Psoas muscle (tissue), 8 donors: ENCODE data around the gene TM7SF3. TPM values are rescaled to one million over a fixed set of nuclear protein-coding genes. Genes with fewer than 3 reads are reported as not detected.

ENCODE experiments used
- ATAC-seq, 4 donors: fragments of 200-7000 bp; cut with Tn5 transposase; one replicate each; pipeline ENCODE4 v1.9.1; 2020; ENCODE audit warnings: moderate library complexity in 3 of 4, mild to moderate bottlenecking in 2 of 4
- DNase-seq, 2 donors: peaks; one replicate each; pipeline ENCODE4 v3.0.0-alpha.2; 2020
- H3K27ac ChIP-seq: fragments of 200-600 bp; one replicate; pipeline ENCODE4 v1.8.0; 2022
- H3K27me3 ChIP-seq, 3 donors: fragments of 200-600 bp in 1 of 3; one replicate each; pipeline versions ENCODE4 v1.6.1 to v1.8.0; 2013 to 2022; ENCODE audit warnings: low read length in 2 of 3, mild to moderate bottlenecking in 2 of 3, moderate library complexity in 1 of 3; ENCODE audit not compliant: insufficient read depth in 3 of 3
- H3K36me3 ChIP-seq, 2 donors: fragments of 200-600 bp in 1 of 2; one replicate each; pipeline versions ENCODE4 v1.6.1 to v1.8.0; 2013 to 2022; ENCODE audit warnings: low read depth in 1 of 2, mild to moderate bottlenecking in 1 of 2, moderate library complexity in 1 of 2; ENCODE audit not compliant: insufficient read depth in 1 of 2
- H3K4me1 ChIP-seq: fragments of 200-600 bp; one replicate; pipeline ENCODE4 v1.8.0; 2022
- H3K4me3 ChIP-seq: fragments of 200-600 bp; one replicate; pipeline ENCODE4 v1.8.0; 2022; ENCODE audit warnings: mild to moderate bottlenecking
- H3K9me3 ChIP-seq: fragments of 200-600 bp; one replicate; pipeline ENCODE4 v1.8.0; 2022
- CTCF ChIP-seq: fragments of 200-600 bp; IDR thresholded peaks from one replicate; pipeline ENCODE4 v1.8.0; 2022; ENCODE audit warnings: antibody characterized with exemption
- WGBS, 3 donors: extraction: QIAGEN DNeasy Blood & Tissue Kit; methylation state at CpG; one replicate each; pipeline versions ENCODE4 v1.1.6 to v1.1.7; 2013; 5-methylcytosine and 5-hydroxymethylcytosine counted together
- intact Hi-C, 2 donors: fragments of 100-400 bp; cut with DNase I; formaldehyde crosslinking; loops; one replicate each; pipeline versions ENCODE4 v1.11.0 to v1.14.2; 2022
- polyA plus RNA-seq, 3 donors: library from polyadenylated mRNA; stranded (reverse); fragments of 200-250 nt; gene quantifications; one replicate each; pipeline ENCODE4 v1.2.3, GENCODE V29; 2013
- total RNA-seq, 4 donors: library from RNA; stranded (reverse); fragmentation: NEBNext Ultra II Directional in 2 of 4; extraction: Animal tissue kit (Norgen Biotek cat#: 25700) in 2 of 4; gene quantifications; one replicate each; pipeline versions ENCODE4 v1.2.1 to v1.2.4, GENCODE V29; 2021 to 2023
- donor health status: healthy with polysubstance abuse.
- donor health status: DM: no; HTN: no; CAD: no; lungs with moderate emphysema.
- donor health status: Bipolar disorder and iron deficiency.
- donor health status: healthy.
- donor health status: DM: yes; HTN: yes; CAD: no.
- donor health status: DM: no; HTN: no; CAD: no.
- donor health status: DM: no; HTN: no; CAD: no.
- donor health status: DM: yes; HTN: yes; CAD: no.

Gene TM7SF3
- total and polyA plus RNA-seq, 7 donors: 6.0 to 16.5 (median 12.0) TPM

GRCh38 chr12:27012982-27013255 lies 1.3 kb downstream of the TM7SF3 start:
- DNase-seq (no peak), ATAC-seq (no peak)
- intact Hi-C loops: loop anchor here in 1 of 2 donors (10.0 kb wide), 2 partner anchors 158 to 302 kb away; no protein-coding TSS in a partner anchor
- peak overlapping the region; percentile 86 for H3K4me3 ChIP-seq
- H3K4me1 ChIP-seq: peaks cover 19% of the 10 kb centered on the region
- no peak overlapping the region for H3K27ac ChIP-seq
- H3K9me3 ChIP-seq: no peaks in the 10 kb centered on the region
- H3K36me3 ChIP-seq: no peaks in the 10 kb centered on the region
- no peak for TF ChIP-seq CTCF
- no peaks in the 10 kb centered on the region for H3K27me3 ChIP-seq
- WGBS, 3 donors: 77 to 78% (median 77%) methylated on average over 4 to 5 of the region's 5 CpGs

- Histone ChIP-seq H3K4me1 (peaks cover 19% of the 10 kb centered on the region), H3K27ac (no peak overlapping the region), H3K27me3 (no peaks in the 10 kb centered on the region), H3K36me3 (no peaks in the 10 kb centered on the region), H3K9me3 (no peaks in the 10 kb centered on the region), H3K4me3 (no peak overlapping the region)
- ATAC-seq (no peak), DNase-seq (no peak)
- no peak for TF ChIP-seq CTCF
- WGBS, 3 donors: 90 to 91% (median 90%) methylated on average over 14 of the region's 14 CpGs
- intact Hi-C loops: loop anchor here in 1 of 2 donors (10.0 kb wide), 2 partner anchors 158 to 302 kb away; no protein-coding TSS in a partner anchor
Measured at GRCh38 chr12:27012239-27012981, 1.8 kb downstream of the TM7SF3 start.

- intact Hi-C loops: loop anchor here in 1 of 2 donors (10.0 kb wide), 2 partner anchors 155 to 305 kb away; no protein-coding TSS in a partner anchor
- H3K27me3 ChIP-seq: no peaks in the 10 kb centered on the region
- no peaks in the 10 kb centered on the region for H3K36me3 ChIP-seq
- no peak for ATAC-seq
- WGBS, 3 donors: 20 to 26% (median 21%) methylated on average over 1 of the region's 1 CpG
- H3K4me1 ChIP-seq: peaks cover 19% of the 10 kb centered on the region
- DNase-seq: no peak
- H3K9me3 ChIP-seq: no peaks in the 10 kb centered on the region
- no peak overlapping the region for H3K4me3 ChIP-seq
- TF ChIP-seq CTCF: no peak
- no peak overlapping the region for H3K27ac ChIP-seq
Measured at GRCh38 chr12:27009881-27010301, 4.3 kb downstream of the TM7SF3 start.

GRCh38 chr12:27008081-27008480 lies 6.1 kb downstream of the TM7SF3 start:
- no peak for DNase-seq
- no peaks in the 10 kb centered on the region for H3K27me3 ChIP-seq
- 90 to 96% (median 91%) methylated on average over 5 of the region's 5 CpGs for WGBS, 3 donors
- H3K4me3 ChIP-seq: no peak overlapping the region
- H3K36me3 ChIP-seq: no peaks in the 10 kb centered on the region
- no peak for ATAC-seq
- H3K9me3 ChIP-seq: no peaks in the 10 kb centered on the region
- H3K4me1 ChIP-seq: peaks cover 17% of the 10 kb centered on the region
- no peak for TF ChIP-seq CTCF
- H3K27ac ChIP-seq: no peak overlapping the region
- intact Hi-C loops: no loop called here
